ENCODE results near the gene S100A16.
"Not testable (repeated sequence)": the region's sequence is repeated elsewhere in the genome, so short reads cannot be mapped to it uniquely, and the experiment has no call there.

Gene S100A16

GRCh38 chr1:153614189-153614900 lies 1.4 kb upstream of the S100A16 start:
- DNase-seq, result no peak

- DNase-seq, result no peak
These were observed 469 bp upstream of the S100A16 start for GRCh38 chr1:153613406-153613805.

- DNase-seq, result no peak
These were observed 704 bp downstream of the S100A16 start for GRCh38 chr1:153612111-153612754.

DNA sequence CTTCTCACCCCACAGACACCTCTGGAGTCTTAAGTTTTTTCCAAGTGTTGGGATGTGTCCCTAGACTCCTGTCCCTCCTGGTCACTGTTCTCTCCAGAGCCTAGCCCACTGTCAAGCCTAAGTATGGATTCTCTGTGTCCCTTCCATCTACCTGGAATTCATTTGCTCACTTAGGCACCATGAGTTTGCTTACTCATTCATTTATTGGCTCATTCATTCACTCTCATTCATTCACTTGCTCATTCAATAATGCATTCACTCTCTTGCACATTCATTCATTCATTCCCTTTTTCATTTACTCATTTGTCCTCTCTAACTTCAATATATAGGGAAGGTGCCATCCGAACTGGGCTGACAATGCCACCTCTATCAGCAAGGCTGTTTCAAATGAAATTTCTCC lies 1.6 kb downstream of the S100A16 start:
- DNase-seq, result no peak

DNA sequence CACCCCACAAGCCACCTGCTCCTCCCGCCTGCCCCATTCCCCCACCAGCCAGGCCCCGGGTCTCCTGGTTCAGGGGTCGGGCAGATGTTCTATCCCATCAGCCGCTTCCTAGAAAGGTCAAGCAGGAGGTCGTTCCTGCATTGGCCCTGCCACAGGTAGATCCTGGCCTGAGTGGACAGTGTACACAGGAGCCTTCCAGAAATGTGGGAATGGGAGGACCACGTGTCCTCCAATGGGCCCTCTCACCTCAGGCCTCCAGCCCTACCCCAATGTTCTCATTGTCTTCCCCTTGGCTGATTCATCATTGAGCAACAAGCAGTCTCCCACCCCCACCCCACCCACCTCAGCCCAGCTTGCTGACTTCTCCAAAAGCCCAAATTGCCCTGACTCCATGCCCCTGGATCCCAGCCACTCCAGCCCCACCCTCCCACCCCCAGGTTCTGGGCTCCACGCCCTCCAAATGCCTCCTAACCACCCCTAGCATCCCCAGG lies 2.1 kb downstream of the S100A16 start:
- DNase-seq, result no peak

- DNase-seq, result no peak
These were observed 2.6 kb downstream of the S100A16 start for GRCh38 chr1:153610334-153610733.

- no peak for DNase-seq
These were observed 3.4 kb downstream of the S100A16 start for GRCh38 chr1:153609585-153609907.

DNA sequence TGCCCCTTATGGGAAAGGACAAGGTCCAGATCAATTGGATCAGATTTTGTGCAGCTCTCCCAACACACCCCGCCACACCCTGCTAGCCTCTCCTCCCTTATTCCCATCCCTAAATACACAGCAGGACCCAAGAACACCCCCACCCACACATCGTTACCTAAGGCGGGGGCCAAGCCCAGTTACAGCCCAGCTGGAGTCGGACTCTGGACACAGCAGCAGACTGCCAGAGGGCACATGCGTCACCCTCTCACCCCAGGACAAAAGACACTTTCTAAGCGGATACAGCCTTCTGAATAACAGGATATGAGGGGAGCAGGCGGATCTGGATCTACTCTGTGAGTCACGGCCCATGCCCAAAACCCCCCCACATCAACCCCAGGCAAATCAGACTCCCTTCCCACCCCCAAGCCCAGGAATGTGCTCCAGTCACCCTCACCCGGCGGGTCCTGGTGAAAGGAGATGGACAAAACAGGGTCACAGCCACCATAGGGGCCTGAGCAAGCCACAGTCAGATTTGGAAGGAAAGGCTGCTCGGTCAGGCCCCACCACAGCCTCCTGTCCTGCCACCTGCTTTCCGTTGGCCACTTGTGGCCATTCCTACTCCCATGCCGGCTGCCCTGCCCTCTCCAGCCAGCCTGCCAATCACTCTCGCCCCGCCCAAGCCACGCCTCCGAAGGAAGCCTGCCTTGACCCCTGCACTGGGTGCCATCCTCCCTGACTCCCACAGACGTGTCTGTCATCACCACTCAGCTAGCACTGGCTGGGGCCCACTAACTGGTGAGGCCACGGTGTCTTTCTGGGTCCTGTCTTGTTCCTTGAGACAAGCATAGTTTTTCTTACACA lies 4.0 kb downstream of the S100A16 start:
- DNase-seq, result no peak

DNA sequence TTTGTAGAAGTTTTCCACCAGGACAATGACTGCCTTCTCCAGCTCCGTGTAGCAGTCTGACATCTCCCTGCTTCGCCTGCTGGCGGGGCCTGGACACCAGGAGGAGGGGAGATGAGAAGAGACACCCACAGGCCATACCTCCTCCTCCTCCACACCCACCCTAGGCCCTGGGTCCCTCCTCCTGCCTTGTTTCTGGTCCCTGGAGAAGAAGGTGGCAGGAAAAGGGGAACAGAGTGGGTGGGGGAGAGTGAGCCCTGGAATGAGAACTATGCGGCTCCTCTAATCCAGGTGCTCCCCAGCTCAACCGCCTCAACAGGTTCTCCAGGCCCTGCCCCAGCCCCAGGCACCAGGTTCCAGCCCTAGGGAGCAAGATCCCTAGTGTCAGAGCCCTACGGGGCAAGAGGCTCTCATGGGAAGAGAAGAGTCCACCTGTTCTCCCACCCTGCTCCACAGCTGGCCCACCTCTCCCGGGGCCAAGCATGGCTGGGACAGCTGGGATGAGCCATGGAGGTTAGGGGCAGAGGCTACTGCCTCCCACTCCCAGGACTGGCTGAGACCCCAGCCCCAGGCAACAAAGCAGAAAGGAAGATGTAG lies 4.8 kb downstream of the S100A16 start:
- no peak for DNase-seq

GRCh38 chr1:153607381-153607780 lies 5.6 kb downstream of the S100A16 start:
- DNase-seq, result no peak

DNA sequence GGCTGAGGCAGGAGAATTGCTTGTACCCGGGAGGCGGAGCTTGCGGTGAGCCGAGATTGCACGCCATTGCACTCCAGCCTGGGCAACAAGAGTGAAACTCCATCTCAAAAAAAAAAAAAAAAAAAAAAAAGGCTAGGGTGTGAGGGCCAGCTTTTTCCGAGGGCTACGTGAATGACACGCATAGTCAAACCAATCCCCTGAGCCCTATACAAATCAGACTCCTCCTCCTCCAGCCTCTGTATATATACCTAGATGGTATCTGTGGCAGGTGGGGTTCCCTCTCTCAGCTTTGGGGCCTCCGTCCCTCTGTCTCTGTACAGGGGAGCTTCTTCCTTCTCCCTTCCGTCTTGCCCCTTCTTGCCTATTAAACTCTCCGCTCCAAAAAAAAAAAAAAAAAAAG lies 6.7 kb downstream of the S100A16 start:
- DNase-seq, result no peak

DNA sequence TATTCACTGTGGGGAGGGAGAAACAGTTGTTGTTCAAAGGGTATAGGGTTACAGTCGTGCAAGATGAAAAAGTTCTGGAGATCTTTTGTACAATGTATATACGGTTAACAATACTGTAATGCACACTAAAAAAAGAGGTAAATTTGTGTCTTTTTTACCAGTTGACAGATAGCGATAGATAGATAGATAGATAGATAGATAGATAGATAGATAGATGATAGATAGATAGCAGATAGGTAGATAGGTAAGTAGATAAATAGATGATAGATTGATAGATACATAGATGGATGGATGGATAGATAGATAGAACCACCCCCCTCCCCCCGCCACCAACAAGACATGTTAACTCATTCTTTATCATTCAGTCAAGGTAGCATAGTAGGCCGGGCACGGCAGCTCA lies 10.2 kb downstream of the S100A16 start:
- no peak for DNase-seq

GRCh38 chr1:153599847-153600246 lies 13.1 kb downstream of the S100A16 start:
- DNase-seq, result no peak

DNA sequence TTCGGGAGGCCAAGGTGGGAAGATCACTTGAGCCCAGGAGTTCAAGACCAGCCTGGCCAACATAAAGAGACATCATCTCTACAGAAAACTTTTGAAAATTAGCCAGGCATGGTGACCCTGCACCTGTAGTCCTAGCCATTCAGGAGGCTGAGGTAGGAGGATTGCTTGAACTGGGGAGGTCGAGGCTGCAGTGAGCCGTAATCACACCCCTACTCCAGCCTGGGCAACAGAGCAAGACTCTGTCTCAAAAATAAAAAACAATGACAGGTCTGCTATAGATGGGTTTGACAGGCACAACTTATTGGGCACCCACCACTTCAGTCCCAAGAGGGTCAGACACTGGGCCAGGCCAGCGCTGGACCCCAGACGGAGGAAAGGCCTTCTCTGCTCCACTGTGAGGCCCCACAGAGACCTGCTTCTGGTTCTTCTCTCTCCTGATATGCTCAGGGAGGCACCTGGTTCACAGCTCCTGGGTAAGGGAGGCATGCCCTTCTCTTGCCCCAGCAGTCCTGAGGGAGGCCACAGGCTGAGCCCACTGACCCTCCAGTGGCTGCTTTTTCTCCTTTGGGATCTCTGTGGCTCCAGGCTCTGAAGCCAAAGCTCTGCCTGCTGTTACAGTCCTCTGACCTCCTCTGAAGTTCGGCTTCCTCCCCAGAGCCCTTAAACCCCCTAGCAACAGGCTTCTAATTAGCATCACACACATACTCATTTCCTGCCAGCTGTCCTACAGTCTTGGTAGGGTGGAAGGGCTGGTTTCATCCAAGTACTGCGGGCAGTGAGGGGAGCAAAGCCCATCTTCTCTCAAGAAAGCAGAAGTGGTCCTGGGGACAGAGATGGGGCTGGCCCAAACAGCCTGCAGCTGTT lies 14.4 kb downstream of the S100A16 start:
- DNase-seq, result peak; percentile 90

DNA sequence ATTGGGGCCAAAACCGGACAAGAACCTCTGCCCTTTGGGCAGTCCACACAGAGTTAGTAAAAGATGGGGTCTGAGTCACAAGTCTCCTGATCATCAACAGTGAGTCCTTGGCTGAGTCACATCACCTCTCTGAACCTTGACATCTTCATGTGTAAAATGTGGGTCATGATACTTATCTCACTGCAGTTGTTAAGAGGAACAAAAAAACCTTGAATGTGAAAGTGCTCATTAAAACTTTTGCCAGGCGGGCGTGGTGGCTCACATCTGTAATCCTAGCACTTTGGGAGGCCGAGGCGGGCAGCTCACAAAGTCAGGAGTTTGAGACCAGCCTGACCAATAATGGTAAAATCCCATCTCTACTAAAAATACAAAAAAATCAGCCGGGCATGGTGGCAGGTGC lies 15.7 kb downstream of the S100A16 start:
- DNase-seq, result no peak

- no peak for DNase-seq
These were observed 20.2 kb downstream of the S100A16 start for GRCh38 chr1:153592748-153593147.

DNA sequence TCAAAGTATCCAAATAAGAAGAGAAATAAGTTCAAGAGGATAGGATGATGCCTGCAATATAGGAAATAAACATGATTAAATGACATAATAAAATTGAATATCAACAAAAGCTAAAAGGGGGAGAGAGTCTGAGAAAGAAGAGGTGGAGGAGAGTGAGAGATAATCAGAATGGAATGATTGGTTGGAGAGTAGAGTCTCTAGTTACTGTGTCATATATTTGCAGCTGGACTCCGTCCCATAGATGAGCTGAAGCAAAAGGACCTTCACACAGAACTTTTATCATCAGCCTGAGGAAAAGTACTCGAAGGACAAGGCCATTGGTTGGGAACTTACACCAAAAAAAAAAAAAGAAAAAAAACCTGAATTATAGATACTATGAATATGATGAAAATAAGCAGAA lies 24.5 kb downstream of the S100A16 start:
- no peak for DNase-seq

GRCh38 chr1:153588033-153588432 lies 24.9 kb downstream of the S100A16 start:
- DNase-seq, result not testable (repeated sequence)

DNA sequence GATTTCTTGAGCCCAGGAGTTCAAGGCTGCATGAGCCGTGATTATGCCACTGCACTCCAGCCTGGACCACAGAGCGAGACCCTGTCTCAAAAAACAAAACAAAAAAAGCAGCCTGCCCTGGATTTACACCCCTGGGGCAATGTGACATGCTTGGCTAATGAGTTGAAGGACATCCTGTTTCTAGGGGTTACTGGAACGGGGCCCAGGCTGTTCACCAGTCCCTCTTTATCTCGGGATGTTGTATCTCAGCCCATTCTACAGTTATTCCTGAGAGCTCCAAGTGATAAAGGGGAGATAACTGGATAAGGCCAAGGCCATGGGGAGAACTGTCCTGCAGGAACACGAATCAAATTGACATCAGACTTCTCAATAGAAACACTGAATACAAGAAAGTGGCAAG lies 25.6 kb downstream of the S100A16 start:
- no peak for DNase-seq

DNA sequence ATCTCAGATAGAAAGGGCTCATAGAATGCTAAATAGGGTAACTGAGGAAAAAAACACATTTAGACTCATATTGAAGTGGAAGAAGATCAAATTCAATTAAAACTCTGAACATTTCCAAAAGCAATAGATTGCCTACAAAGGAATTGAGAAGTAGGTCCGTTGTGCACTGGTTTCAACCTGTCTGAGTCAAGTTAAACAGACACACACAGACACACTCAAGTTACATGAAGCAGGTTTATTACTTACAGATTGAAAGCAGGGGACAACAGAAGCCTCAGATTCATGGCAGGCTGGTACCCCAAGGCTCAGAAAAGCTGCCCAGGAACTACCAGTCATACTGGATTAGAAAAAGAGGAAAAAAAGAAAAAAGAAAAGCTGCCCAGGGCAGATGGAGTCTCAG lies 26.6 kb downstream of the S100A16 start:
- DNase-seq, result no peak

DNA sequence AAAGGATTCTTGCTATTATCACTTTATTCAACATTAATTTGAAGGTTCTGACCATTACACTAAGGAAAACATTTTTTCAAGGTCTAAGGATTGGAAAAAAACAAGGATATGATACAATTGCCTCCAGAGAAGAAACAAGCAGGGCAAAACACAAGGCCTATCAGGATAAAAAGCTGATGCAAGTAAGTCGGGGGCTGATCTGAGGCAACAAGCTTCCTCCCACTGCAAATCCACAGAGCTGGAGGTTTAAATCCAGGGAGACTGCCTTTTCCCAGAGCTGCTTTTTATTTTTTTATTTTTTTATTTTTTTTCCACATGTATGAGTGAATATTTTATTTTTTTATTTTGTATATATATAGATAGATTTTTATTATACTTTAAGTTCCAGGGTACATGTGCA lies 27.9 kb downstream of the S100A16 start:
- DNase-seq, result no peak

GRCh38 chr1:153583976-153584375 lies 29.0 kb downstream of the S100A16 start:
- DNase-seq, result no peak

- not testable (repeated sequence) for DNase-seq
These were observed 29.4 kb downstream of the S100A16 start for GRCh38 chr1:153583514-153583913.
